ENCODE measurements around the gene METTL17.

- TF ChIP-seq, protein P1, sequence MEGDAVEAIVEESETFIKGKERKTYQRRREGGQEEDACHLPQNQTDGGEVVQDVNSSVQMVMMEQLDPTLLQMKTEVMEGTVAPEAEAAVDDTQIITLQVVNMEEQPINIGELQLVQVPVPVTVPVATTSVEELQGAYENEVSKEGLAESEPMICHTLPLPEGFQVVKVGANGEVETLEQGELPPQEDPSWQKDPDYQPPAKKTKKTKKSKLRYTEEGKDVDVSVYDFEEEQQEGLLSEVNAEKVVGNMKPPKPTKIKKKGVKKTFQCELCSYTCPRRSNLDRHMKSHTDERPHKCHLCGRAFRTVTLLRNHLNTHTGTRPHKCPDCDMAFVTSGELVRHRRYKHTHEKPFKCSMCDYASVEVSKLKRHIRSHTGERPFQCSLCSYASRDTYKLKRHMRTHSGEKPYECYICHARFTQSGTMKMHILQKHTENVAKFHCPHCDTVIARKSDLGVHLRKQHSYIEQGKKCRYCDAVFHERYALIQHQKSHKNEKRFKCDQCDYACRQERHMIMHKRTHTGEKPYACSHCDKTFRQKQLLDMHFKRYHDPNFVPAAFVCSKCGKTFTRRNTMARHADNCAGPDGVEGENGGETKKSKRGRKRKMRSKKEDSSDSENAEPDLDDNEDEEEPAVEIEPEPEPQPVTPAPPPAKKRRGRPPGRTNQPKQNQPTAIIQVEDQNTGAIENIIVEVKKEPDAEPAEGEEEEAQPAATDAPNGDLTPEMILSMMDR (IDR thresholded peaks at IDR 0.05; ENCODE audit: insufficient read depth, low read depth, low read length), result no peak
- no peak for TF ChIP-seq EZH2 (IDR thresholded peaks at IDR 0.05; ENCODE audit: insufficient read depth, low read length)
These were observed 21.4 kb downstream of the METTL17 start for GRCh38 chr14:21011136-21011535.

Measured in astrocyte (in vitro differentiated cells and primary cell).